Sigmoid colon (tissue), 7 donors: ENCODE results near the gene TMEM87A. TPM values are rescaled to one million over a fixed set of nuclear protein-coding genes. Genes with fewer than 3 reads are reported as not detected.
A peak's percentile ranks its signal among the peaks of the same experiment; 100 is the strongest.

Source experiments
- DNase-seq: peaks from one replicate; pipeline ENCODE4 v3.0.0-alpha.2; 2019
- H3K27ac ChIP-seq, 4 donors: fragments of 200-600 bp; sonication (generic); one replicate each; pipeline ENCODE4 v1.5.1; 2016 to 2019; ENCODE audit warnings: mild to moderate bottlenecking in 1 of 4
- H3K27me3 ChIP-seq, 3 donors: fragments of 200-600 bp; sonication (generic); one replicate each; pipeline ENCODE4 v1.5.1; 2019; ENCODE audit warnings: mild to moderate bottlenecking in 1 of 3
- H3K36me3 ChIP-seq, 4 donors: fragments of 200-600 bp; sonication (generic); one replicate each; pipeline ENCODE4 v1.5.1; 2016 to 2019
- H3K4me1 ChIP-seq, 4 donors: fragments of 200-600 bp; sonication (generic); one replicate each; pipeline ENCODE4 v1.5.1; 2017 to 2019
- H3K4me3 ChIP-seq, 4 donors: fragments of 200-600 bp; sonication (generic); one replicate each; pipeline ENCODE4 v1.5.1; 2017 to 2019; ENCODE audit warnings: mild to moderate bottlenecking in 2 of 4, moderate library complexity in 1 of 4
- H3K9me3 ChIP-seq, 4 donors: fragments of 200-600 bp in 3 of 4; sonication (generic) in 3 of 4; one replicate each; pipeline versions ENCODE4 v1.5.1 to v1.6.1; 2013 to 2019
- CTCF ChIP-seq, 4 experiments: fragments of 450-650 bp in 3 of 4; fragments of 200-600 bp in 1 of 4; IDR thresholded peaks; one replicate each; pipeline ENCODE4 v1.5.1; 2016 to 2019; ENCODE audit warnings: antibody characterized with exemption in 4 of 4, mild to moderate bottlenecking in 3 of 4, moderate library complexity in 2 of 4
- EP300 ChIP-seq, 4 donors: sonication (generic); formaldehyde crosslinking; IDR thresholded peaks; one replicate each; pipeline ENCODE4 v1.6.1; 2017; ENCODE audit warnings: antibody characterized with exemption in 4 of 4
- POLR2A ChIP-seq, 2 donors: fragments of 450-650 bp; IDR thresholded peaks; one replicate each; pipeline ENCODE4 v1.6.1; 2016; ENCODE audit warnings: antibody characterized with exemption in 2 of 2, mild to moderate bottlenecking in 2 of 2, moderate library complexity in 2 of 2
- POLR2AphosphoS5 ChIP-seq, 4 donors: sonication (generic); formaldehyde crosslinking; IDR thresholded peaks; one replicate each; pipeline ENCODE4 v1.6.1; 2017; ENCODE audit warnings: antibody characterized with exemption in 4 of 4
- WGBS, 2 donors: extraction: QIAGEN DNeasy Blood & Tissue Kit; methylation state at CpG; one replicate each; pipeline ENCODE4 v1.1.7; 2013; 5-methylcytosine and 5-hydroxymethylcytosine counted together
- intact Hi-C: fragments of 100-400 bp; cut with DNase I; formaldehyde crosslinking; loops from one replicate; pipeline ENCODE4 v1.15.1; 2023
- polyA plus RNA-seq, 3 donors: library from polyadenylated mRNA; stranded (reverse); fragments of 200-250 nt; gene quantifications; one replicate each; pipeline ENCODE4 v1.2.3, GENCODE V29; 2013
- total RNA-seq, 4 donors: library from RNA; depleted of rRNA; stranded (reverse); fragments of >200 nt; gene quantifications; one replicate each; pipeline ENCODE4 v1.1.0, GENCODE V29; 2016
- donor health status: healthy with polysubstance abuse.
- donor health status: Bipolar disorder and iron deficiency.
- donor health status: healthy.

TMEM87A gene
- total and polyA plus RNA-seq, 7 donors, result 9.6 to 45.3 (median 41.0) TPM

- intact Hi-C loops, result loop anchor here (5.0 kb wide), 1 partner anchor 63 kb away; the partner anchor contains the start of gene VPS39
Measured at GRCh38 chr15:42270551-42270950, 2.7 kb downstream of the TMEM87A start.

GRCh38 chr15:42267286-42267685 lies 5.9 kb downstream of the TMEM87A start:
- intact Hi-C loops, result no loop called here

More at GRCh38 chr15:42270551-42270950, 2.7 kb downstream of the TMEM87A start:
- H3K4me1 ChIP-seq, result peaks cover 4 to 54% (median 41%) of the 10 kb centered on the region in 4 donors
- H3K9me3 ChIP-seq, result no peaks in the 10 kb centered on the region
- H3K4me3 ChIP-seq, result no peak overlapping the region
- no peaks in the 10 kb centered on the region for H3K27me3 ChIP-seq
- no peak for DNase-seq
- TF ChIP-seq CTCF (IDR thresholded peaks at IDR 0.05), result no peak
- TF ChIP-seq POLR2A (IDR thresholded peaks at IDR 0.05), result no peak
- no peak for TF ChIP-seq POLR2AphosphoS5 (IDR thresholded peaks at IDR 0.05)
- peak overlapping the region in 2 of 4 donors; percentile 94 to 98 for H3K27ac ChIP-seq
- peaks cover 0 to 30% (median 11%) of the 10 kb centered on the region in 4 donors for H3K36me3 ChIP-seq
- 11 to 36% methylated on average over 2 of the region's 2 CpGs for WGBS, 2 donors

GRCh38 chr15:42264795-42265194 lies 8.4 kb downstream of the TMEM87A start:
- H3K9me3 ChIP-seq, result no peaks in the 10 kb centered on the region
- no peaks in the 10 kb centered on the region for H3K27me3 ChIP-seq
- intact Hi-C loops, result no loop called here
- no peak overlapping the region for H3K4me3 ChIP-seq
- peaks cover 8 to 88% (median 42%) of the 10 kb centered on the region in 4 donors for H3K36me3 ChIP-seq
- no peak for DNase-seq
- TF ChIP-seq EP300 (IDR thresholded peaks at IDR 0.05) (no peak), POLR2A (IDR thresholded peaks at IDR 0.05) (no peak), POLR2AphosphoS5 (IDR thresholded peaks at IDR 0.05) (no peak), CTCF (IDR thresholded peaks at IDR 0.05) (no peak)
- peaks cover 0 to 13% (median 3%) of the 10 kb centered on the region in 4 donors for H3K4me1 ChIP-seq
- H3K27ac ChIP-seq, result no peak overlapping the region
- 78 to 90% methylated on average over 5 of the region's 5 CpGs for WGBS, 2 donors

More at GRCh38 chr15:42267286-42267685, 5.9 kb downstream of the TMEM87A start:
- H3K4me3 ChIP-seq, result no peak overlapping the region
- no peaks in the 10 kb centered on the region for H3K27me3 ChIP-seq
- no peak for TF ChIP-seq EP300 (IDR thresholded peaks at IDR 0.05)
- TF ChIP-seq CTCF (IDR thresholded peaks at IDR 0.05), result no peak
- TF ChIP-seq POLR2AphosphoS5 (IDR thresholded peaks at IDR 0.05), result no peak
- no peak for TF ChIP-seq POLR2A (IDR thresholded peaks at IDR 0.05)
- no peak for DNase-seq
- H3K9me3 ChIP-seq, result no peaks in the 10 kb centered on the region
- no peak overlapping the region for H3K27ac ChIP-seq
- peaks cover 5 to 63% (median 26%) of the 10 kb centered on the region in 4 donors for H3K36me3 ChIP-seq
- peaks cover 4 to 37% (median 25%) of the 10 kb centered on the region in 4 donors for H3K4me1 ChIP-seq

DNA sequence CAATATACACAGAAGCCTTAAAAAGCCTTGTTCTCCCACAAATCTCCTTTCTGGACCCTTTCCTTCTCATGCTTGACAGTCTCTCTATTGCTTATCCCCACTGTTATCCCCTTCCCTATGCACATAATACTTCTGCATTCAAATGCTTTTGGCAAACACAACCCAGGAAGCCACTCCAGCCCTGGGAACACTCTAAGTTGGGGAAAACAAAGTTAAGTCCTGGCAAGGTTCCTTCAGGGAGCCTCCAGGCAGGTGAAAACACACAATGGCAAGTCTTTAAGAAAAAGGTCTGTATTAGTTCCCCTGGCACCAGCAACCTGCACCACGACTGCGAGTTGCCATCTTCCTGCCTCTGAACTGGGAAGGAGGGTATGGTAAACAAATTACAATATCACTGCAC lies 19.9 kb downstream of the TMEM87A start:
- DNase-seq, result no peak
- Histone ChIP-seq H3K36me3 (peaks cover 6 to 46% (median 10%) of the 10 kb centered on the region in 4 donors), H3K9me3 (no peaks in the 10 kb centered on the region), H3K27me3 (no peaks in the 10 kb centered on the region), H3K4me3 (no peak overlapping the region), H3K27ac (no peak overlapping the region), H3K4me1 (no peaks in the 10 kb centered on the region)
- intact Hi-C loops, result no loop called here
- TF ChIP-seq CTCF (IDR thresholded peaks at IDR 0.05) (no peak), POLR2AphosphoS5 (IDR thresholded peaks at IDR 0.05) (no peak), POLR2A (IDR thresholded peaks at IDR 0.05) (no peak), EP300 (IDR thresholded peaks at IDR 0.05) (no peak)
- 98 to 99% methylated on average over 2 of the region's 2 CpGs for WGBS, 2 donors

DNA sequence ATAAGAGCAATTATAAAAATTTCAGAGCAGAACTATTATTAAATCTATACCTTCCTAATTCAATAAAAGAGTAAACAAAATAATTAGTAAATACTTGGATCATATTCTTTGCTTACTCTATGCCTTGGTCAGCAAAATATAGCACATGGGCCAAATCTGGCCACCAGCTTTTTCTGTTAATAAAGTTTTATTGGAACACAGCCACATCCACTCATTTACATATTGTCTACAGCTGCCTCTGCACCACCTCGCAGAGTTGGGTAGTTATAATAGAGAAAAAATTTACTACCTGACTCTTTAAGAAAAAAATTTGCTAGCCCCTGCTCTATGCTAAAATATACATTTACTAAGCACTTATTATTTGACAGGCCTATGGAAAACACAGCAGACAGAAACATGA lies 32.4 kb downstream of the TMEM87A start:
- H3K27ac ChIP-seq, result no peak overlapping the region
- no peak overlapping the region for H3K4me3 ChIP-seq
- no peak for DNase-seq
- TF ChIP-seq POLR2A (IDR thresholded peaks at IDR 0.05) (no peak), EP300 (IDR thresholded peaks at IDR 0.05) (no peak), POLR2AphosphoS5 (IDR thresholded peaks at IDR 0.05) (no peak), CTCF (IDR thresholded peaks at IDR 0.05) (no peak)
- no peaks in the 10 kb centered on the region for H3K27me3 ChIP-seq
- intact Hi-C loops, result no loop called here
- 77 to 87% methylated on average over 1 of the region's 1 CpG for WGBS, 2 donors
- peaks cover 3 to 72% (median 15%) of the 10 kb centered on the region in 4 donors for H3K36me3 ChIP-seq
- H3K4me1 ChIP-seq, result no peaks in the 10 kb centered on the region
- H3K9me3 ChIP-seq, result no peaks in the 10 kb centered on the region
